ENCODE results near the gene RRM1. TPM values are rescaled to one million over a fixed set of nuclear protein-coding genes. Genes with fewer than 3 reads are reported as not detected.

RRM1 gene
- total and polyA plus RNA-seq, 4 donors, result 45.6 to 65.8 (median 62.2) TPM

DNA sequence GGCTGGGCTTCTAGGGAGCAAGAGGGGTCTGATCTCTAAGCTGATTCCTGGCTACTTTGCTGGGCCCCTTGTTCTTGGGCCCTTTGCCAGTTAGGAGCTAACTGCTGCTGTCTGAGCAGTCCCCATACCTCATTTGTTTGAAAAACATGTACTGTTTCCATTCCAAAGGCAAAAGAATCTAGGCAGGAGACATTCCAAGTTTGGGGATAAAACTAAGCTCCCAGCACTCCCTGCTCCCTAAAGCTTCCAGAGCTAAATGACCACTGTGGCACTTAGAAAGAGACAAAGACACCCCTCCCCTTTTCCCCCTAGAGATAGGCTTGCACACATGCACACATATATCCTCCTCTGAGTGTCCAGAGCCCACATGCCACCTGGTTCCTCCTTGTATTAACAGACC, 22.7 kb upstream of the RRM1 start:
- H3K4me1 ChIP-seq (ENCODE audit: control insufficient read depth, insufficient read depth, low read length), result peaks cover 4% of the 10 kb centered on the region
- no peaks in the 10 kb centered on the region for H3K9me3 ChIP-seq (ENCODE audit: control insufficient read depth, insufficient read depth, low read length)
- H3K27ac ChIP-seq (ENCODE audit: low read depth, low read length), result peak overlapping the region; percentile 15
- H3K27me3 ChIP-seq (ENCODE audit: control insufficient read depth, insufficient read depth, low read length), result no peaks in the 10 kb centered on the region
- H3K36me3 ChIP-seq (ENCODE audit: control insufficient read depth, insufficient read depth, low read length), result peaks cover 3% of the 10 kb centered on the region
- H3K4me3 ChIP-seq (ENCODE audit: low read depth, low read length), result no peak overlapping the region
- DNase-seq (ENCODE audit: low read depth in 4 of 6, low spot score in 6 of 6), result peak in 2 of 6 donors; percentile 57 to 59

DNA sequence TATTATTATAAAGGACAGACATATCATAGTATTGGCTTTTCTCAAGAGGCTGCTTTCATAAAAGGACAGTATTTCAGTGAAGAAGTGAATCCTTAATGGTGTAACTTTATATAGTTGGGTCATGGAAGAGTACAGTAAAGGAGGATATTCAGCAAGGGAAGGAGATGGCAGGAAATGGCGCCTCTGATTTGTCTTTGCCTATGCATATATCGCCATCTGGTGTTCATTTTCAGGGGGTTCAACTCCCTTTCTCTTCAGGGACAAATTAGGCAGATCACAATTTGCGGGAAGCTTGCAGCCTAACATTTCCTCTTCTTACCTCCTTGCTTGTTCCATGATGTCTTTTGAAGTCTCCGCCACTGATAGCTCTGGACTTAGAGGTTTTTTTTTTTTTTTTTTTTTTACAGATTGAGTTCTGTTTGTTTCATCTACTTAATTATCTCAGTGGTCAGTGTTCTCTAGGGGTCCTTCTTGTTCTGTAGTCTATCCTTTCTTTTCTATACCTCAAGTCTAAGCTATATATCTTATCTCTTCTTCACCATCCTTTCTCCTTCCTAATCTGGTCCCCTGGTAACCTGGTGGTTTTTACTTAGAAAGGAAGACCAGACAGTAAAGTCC, 21.8 kb upstream of the RRM1 start:
- peak in 4 of 6 donors; percentile 68 to 96 (median 86) for DNase-seq (ENCODE audit: low read depth in 4 of 6, low spot score in 6 of 6)
- WGBS (ENCODE audit: insufficient coverage), result 0% methylated on average over 2 of the region's 4 CpGs
- no peak overlapping the region for H3K27ac ChIP-seq (ENCODE audit: low read depth, low read length)
- H3K27me3 ChIP-seq (ENCODE audit: control insufficient read depth, insufficient read depth, low read length), result no peaks in the 10 kb centered on the region
- peaks cover 4% of the 10 kb centered on the region for H3K4me1 ChIP-seq (ENCODE audit: control insufficient read depth, insufficient read depth, low read length)
- H3K4me3 ChIP-seq (ENCODE audit: low read depth, low read length), result no peak overlapping the region
- no peaks in the 10 kb centered on the region for H3K9me3 ChIP-seq (ENCODE audit: control insufficient read depth, insufficient read depth, low read length)
- peaks cover 3% of the 10 kb centered on the region for H3K36me3 ChIP-seq (ENCODE audit: control insufficient read depth, insufficient read depth, low read length)

DNA sequence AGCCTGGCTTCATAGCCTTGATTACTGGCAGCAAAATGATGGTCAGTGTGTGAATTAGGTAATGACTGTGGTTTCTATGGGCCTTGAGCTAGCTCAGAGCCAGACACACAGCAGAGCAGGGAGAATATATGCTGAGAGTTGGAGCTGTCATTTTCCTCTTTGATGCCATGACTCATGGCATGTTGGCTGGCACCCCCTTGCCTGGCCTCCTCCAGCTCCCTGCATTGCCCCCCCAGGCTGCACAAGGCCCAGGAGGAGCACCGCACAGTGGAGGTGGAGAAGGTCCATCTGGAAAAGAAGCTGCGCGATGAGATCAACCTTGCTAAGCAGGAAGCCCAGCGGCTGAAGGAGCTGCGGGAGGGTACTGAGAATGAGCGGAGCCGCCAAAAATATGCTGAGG, 20.3 kb upstream of the RRM1 start:
- Histone ChIP-seq H3K27ac (ENCODE audit: low read depth, low read length) (no peak overlapping the region), H3K36me3 (ENCODE audit: control insufficient read depth, insufficient read depth, low read length) (peaks cover 3% of the 10 kb centered on the region), H3K4me3 (ENCODE audit: low read depth, low read length) (no peak overlapping the region), H3K4me1 (ENCODE audit: control insufficient read depth, insufficient read depth, low read length) (peaks cover 4% of the 10 kb centered on the region), H3K27me3 (ENCODE audit: control insufficient read depth, insufficient read depth, low read length) (no peaks in the 10 kb centered on the region), H3K9me3 (ENCODE audit: control insufficient read depth, insufficient read depth, low read length) (no peaks in the 10 kb centered on the region)
- no peak for DNase-seq (ENCODE audit: low read depth in 4 of 6, low spot score in 6 of 6)
- 93% methylated on average over 5 of the region's 7 CpGs for WGBS (ENCODE audit: insufficient coverage)

DNA sequence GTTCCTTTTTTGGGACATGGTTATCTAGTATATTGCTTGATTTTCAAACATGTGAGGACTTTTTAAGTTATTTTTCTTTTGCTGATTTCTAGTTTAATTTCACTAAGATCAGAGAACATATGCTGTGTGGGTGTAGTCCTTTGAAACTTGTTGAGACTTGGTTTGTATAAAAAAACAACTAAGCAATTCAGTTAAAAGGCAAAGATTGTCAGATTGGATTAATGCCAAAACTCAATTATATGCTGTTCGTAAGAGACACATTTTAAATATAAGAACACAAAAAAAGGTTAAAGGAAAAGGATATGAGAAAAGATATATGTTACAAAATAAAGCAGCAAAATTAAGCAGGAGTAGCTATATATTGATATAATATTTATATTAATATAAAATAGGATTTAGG, 17.8 kb upstream of the RRM1 start:
- DNase-seq (ENCODE audit: low read depth in 4 of 6, low spot score in 6 of 6), result no peak
- no CpG with 5 or more reads among the region's 1 CpG for WGBS (ENCODE audit: insufficient coverage)

DNA sequence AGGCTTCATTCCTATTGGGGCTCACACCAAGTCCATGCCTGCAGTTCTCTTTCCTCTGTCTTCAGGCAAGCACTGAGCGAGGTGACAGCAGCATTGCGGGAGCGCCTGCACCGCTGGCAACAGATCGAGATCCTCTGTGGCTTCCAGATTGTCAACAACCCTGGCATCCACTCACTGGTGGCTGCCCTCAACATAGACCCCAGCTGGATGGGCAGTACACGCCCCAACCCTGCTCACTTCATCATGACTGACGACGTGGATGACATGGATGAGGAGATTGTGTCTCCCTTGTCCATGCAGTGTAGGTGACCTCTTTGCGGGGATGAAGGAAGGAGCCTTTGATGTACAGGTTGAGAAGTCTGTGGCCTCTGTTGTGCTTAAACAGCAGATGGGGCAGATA, 11.4 kb upstream of the RRM1 start:
- H3K4me3 ChIP-seq (ENCODE audit: low read depth, low read length), result no peak overlapping the region
- DNase-seq (ENCODE audit: low read depth in 4 of 6, low spot score in 6 of 6), result no peak
- WGBS (ENCODE audit: insufficient coverage), result 96% methylated on average over 5 of the region's 9 CpGs
- no peaks in the 10 kb centered on the region for H3K27me3 ChIP-seq (ENCODE audit: control insufficient read depth, insufficient read depth, low read length)
- H3K4me1 ChIP-seq (ENCODE audit: control insufficient read depth, insufficient read depth, low read length), result no peaks in the 10 kb centered on the region
- H3K9me3 ChIP-seq (ENCODE audit: control insufficient read depth, insufficient read depth, low read length), result no peaks in the 10 kb centered on the region
- no peak overlapping the region for H3K27ac ChIP-seq (ENCODE audit: low read depth, low read length)
- H3K36me3 ChIP-seq (ENCODE audit: control insufficient read depth, insufficient read depth, low read length), result peaks cover 22% of the 10 kb centered on the region

More for the DNA sequence above, 17.8 kb upstream of the RRM1 start:
- Histone ChIP-seq H3K36me3 (ENCODE audit: control insufficient read depth, insufficient read depth, low read length) (peaks cover 3% of the 10 kb centered on the region), H3K4me3 (ENCODE audit: low read depth, low read length) (no peak overlapping the region), H3K27ac (ENCODE audit: low read depth, low read length) (no peak overlapping the region), H3K4me1 (ENCODE audit: control insufficient read depth, insufficient read depth, low read length) (peaks cover 3% of the 10 kb centered on the region), H3K27me3 (ENCODE audit: control insufficient read depth, insufficient read depth, low read length) (no peaks in the 10 kb centered on the region), H3K9me3 (ENCODE audit: control insufficient read depth, insufficient read depth, low read length) (no peaks in the 10 kb centered on the region)

DNA sequence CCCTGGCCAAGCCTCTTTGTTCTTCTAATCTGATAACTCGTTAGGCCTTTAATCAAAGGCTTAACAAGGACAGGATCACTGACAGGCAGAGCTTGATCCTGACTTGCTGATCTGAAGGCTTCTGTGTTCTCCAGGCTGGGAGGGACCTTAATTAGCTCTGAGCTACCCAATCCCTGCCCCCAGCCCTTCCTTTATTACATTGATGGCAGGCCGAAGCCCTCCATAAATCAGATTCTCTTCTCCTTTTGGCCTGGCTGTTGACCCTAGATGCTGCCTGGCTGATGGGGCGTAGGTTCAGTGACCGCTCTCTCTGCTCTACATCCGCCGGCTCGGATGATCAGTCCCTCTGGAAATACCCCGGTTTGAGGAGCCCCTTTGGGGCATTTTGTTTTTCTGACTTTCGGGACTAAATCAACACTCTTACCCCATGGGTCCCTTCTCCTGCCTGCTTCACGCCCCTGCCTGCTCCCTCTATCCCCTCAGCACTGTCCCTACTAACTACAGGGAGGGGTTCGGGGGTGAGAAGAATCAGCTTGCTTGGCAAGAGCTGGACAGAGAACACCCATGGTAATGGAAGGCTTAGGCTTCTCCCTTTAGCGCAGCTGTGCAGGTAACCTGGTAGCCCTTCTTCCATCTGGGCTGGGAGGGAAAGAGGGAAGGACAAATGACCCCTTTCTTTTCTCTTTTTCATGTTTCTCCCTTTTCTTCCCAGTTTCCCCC, 10.0 kb upstream of the RRM1 start:
- no peak for DNase-seq (ENCODE audit: low read depth in 4 of 6, low spot score in 6 of 6)
- Histone ChIP-seq H3K4me1 (ENCODE audit: control insufficient read depth, insufficient read depth, low read length) (no peaks in the 10 kb centered on the region), H3K9me3 (ENCODE audit: control insufficient read depth, insufficient read depth, low read length) (no peaks in the 10 kb centered on the region), H3K27ac (ENCODE audit: low read depth, low read length) (no peak overlapping the region), H3K27me3 (ENCODE audit: control insufficient read depth, insufficient read depth, low read length) (no peaks in the 10 kb centered on the region), H3K36me3 (ENCODE audit: control insufficient read depth, insufficient read depth, low read length) (peaks cover 22% of the 10 kb centered on the region), H3K4me3 (ENCODE audit: low read depth, low read length) (no peak overlapping the region)
- 63% methylated on average over 9 of the region's 12 CpGs for WGBS (ENCODE audit: insufficient coverage)

DNA sequence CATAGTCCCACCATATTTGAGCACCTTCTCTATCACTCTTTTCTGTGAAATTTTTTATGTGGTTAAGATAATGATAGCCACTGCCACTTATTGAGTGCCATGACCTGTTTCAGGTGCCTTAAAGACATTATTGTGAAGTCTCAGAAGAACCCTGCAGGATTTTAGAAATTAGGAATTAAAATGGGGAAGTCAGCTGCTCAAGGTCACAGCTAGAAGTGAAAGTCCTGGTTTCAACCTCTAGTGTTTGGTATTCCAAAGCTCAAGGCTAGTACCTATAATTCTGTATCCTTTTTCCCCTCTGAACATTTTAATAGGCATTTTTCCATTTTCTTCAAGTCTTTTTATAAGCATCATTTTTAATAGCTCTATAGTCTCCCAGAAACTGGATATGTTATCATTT, 9.0 kb upstream of the RRM1 start:
- DNase-seq (ENCODE audit: low read depth in 4 of 6, low spot score in 6 of 6), result no peak
- Histone ChIP-seq H3K4me3 (ENCODE audit: low read depth, low read length) (no peak overlapping the region), H3K9me3 (ENCODE audit: control insufficient read depth, insufficient read depth, low read length) (no peaks in the 10 kb centered on the region), H3K27ac (ENCODE audit: low read depth, low read length) (no peak overlapping the region), H3K4me1 (ENCODE audit: control insufficient read depth, insufficient read depth, low read length) (no peaks in the 10 kb centered on the region), H3K27me3 (ENCODE audit: control insufficient read depth, insufficient read depth, low read length) (no peaks in the 10 kb centered on the region), H3K36me3 (ENCODE audit: control insufficient read depth, insufficient read depth, low read length) (peaks cover 22% of the 10 kb centered on the region)

DNA sequence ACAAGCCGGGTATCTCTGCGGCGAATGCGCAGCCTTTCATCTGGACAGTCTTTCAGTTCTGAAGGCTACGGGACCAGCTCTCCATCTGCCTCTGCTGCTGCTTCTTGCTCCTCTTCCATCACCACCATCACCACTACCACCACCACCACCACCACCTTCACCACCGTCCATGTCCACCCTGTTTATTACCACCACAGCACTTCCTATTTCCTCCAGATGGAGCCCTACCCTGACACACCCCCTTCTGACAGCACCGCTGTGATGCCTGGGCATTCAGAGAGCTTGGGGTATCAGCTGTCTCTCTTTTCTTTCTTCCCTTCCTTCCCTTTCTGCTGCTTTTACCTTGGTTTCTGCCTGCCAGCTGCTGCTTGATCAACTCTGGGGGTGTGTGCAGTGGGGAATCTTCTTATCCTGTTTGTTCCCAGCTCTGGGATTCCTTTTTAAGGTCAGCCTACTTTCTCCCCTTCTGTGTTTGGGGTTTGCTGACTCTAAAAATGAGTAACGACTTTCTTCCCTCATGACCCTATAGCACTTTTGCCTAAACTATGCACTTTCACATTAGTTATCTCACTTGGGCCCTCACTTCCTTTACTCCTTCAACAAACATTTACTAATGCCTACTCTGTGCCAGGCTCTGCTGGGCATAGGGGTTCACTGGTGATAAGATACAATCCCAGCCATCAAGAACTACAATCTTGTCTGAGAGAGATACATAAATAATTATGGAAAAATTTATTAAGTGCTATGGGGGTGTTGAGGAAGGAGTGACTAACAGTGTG, 7.8 kb upstream of the RRM1 start:
- Histone ChIP-seq H3K27ac (ENCODE audit: low read depth, low read length) (no peak overlapping the region), H3K36me3 (ENCODE audit: control insufficient read depth, insufficient read depth, low read length) (peaks cover 31% of the 10 kb centered on the region), H3K4me3 (ENCODE audit: low read depth, low read length) (no peak overlapping the region), H3K4me1 (ENCODE audit: control insufficient read depth, insufficient read depth, low read length) (no peaks in the 10 kb centered on the region), H3K9me3 (ENCODE audit: control insufficient read depth, insufficient read depth, low read length) (no peaks in the 10 kb centered on the region), H3K27me3 (ENCODE audit: control insufficient read depth, insufficient read depth, low read length) (no peaks in the 10 kb centered on the region)
- no peak for DNase-seq (ENCODE audit: low read depth in 4 of 6, low spot score in 6 of 6)
- 94% methylated on average over 8 of the region's 8 CpGs for WGBS (ENCODE audit: insufficient coverage)

DNA sequence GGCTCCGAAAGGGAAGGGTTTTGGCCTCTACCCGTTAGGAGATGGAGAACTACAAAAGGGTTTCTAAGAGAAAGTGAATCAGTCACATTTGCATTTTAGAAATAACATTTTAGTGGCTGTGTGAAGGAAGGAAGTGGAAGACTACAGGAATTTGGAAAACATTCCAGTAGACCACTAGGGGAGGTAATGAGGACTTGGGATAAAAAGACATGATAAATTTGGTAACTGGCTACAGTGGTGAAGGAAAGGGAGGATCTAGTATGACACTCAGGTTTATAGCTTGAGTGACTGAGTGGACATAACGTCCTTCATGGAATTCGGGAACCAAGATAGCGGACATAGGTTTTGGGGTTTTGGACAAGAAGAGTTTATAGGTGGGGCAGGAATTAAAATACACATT, 7.0 kb upstream of the RRM1 start:
- H3K36me3 ChIP-seq (ENCODE audit: control insufficient read depth, insufficient read depth, low read length), result peaks cover 33% of the 10 kb centered on the region
- no peaks in the 10 kb centered on the region for H3K27me3 ChIP-seq (ENCODE audit: control insufficient read depth, insufficient read depth, low read length)
- no peaks in the 10 kb centered on the region for H3K9me3 ChIP-seq (ENCODE audit: control insufficient read depth, insufficient read depth, low read length)
- 75% methylated on average over 2 of the region's 5 CpGs for WGBS (ENCODE audit: insufficient coverage)
- no peak for DNase-seq (ENCODE audit: low read depth in 4 of 6, low spot score in 6 of 6)
- H3K4me1 ChIP-seq (ENCODE audit: control insufficient read depth, insufficient read depth, low read length), result no peaks in the 10 kb centered on the region
- H3K4me3 ChIP-seq (ENCODE audit: low read depth, low read length), result no peak overlapping the region
- H3K27ac ChIP-seq (ENCODE audit: low read depth, low read length), result no peak overlapping the region

Measured in spinal cord (tissue), 10 donors.